Iris pigment epithelial cell (primary cell): Measurements from ENCODE around the gene TBX6.
A peak's percentile ranks its signal among the peaks of the same experiment; 100 is the strongest.
"Not testable (repeated sequence)": the region's sequence is repeated elsewhere in the genome, so short reads cannot be mapped to it uniquely, and the experiment has no call there.

Experiments used
- DNase-seq: peaks from one replicate; pipeline ENCODE4 v3.0.0-alpha.2; 2011; ENCODE audit warnings: low read depth

The TBX6 gene

GRCh38 chr16:30065943-30066760 is 25.6 kb downstream of the TBX6 start:
- DNase-seq: peak; percentile 84

DNA sequence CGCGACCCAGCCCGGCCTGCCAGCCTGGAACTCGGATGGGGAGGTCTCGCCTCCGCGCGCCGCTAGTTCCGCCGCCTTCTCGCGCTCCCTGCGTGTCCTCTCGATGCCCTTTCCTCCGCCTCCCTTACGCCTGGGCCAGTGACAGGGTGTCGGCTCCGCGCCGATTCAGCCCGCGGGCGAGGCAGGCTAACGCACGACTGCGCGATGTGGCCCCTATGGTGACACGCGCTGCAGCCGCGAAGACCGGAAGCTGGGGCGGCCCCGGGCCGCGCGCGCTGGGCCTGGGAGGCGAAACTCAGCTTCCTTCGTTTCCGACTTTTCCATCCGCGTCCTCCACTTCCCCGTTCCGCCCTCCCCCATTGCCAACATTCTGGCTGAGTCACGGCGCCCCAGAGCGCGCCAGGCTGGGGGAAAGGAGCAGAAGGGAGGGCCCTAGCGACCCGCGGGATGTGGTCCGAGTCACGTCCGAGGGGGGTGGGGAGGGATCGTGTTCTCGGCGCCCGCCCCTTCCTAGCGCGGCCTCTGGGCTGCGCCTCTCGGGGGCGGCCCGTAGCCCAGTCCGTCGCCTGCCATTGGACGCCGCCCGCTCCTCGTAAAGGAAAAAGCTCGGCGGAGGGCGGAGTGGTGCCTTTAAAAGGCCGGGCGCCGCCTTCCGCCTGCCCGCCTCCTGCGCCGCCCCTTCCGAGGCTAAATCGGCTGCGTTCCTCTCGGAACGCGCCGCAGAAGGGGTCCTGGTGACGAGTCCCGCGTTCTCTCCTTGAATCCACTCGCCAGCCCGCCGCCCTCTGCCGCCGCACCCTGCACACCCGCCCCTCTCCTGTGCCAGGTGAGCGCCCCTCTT is 26.4 kb downstream of the TBX6 start, which contains the start of gene ALDOA:
Gene ALDOA, plus strand, starts transcription at position 659 of the 841 bp plus-strand sequence. CDS start 1,138 bp downstream, outside the sequence.
- DNase-seq: peak; percentile 99

DNA sequence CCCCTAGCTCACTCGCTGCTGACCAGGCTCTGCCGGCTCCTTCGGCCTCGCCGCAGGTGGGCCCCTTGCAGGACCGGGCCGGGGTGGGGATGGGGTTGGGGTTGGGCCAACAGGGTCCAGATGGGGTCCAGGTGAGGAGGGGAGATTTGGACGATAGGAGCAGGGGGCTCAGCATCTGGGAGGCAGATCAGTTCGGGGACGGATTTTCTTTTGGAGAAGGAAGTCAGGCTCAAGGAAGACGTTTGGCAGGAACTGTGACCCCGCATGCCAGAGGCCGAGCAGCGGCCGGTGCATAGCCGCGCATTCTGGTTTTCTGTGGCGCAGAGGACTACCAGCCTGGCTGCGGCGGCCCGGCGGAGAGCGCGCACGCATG is 27.0 kb downstream of the TBX6 start:
- no peak for DNase-seq

DNA sequence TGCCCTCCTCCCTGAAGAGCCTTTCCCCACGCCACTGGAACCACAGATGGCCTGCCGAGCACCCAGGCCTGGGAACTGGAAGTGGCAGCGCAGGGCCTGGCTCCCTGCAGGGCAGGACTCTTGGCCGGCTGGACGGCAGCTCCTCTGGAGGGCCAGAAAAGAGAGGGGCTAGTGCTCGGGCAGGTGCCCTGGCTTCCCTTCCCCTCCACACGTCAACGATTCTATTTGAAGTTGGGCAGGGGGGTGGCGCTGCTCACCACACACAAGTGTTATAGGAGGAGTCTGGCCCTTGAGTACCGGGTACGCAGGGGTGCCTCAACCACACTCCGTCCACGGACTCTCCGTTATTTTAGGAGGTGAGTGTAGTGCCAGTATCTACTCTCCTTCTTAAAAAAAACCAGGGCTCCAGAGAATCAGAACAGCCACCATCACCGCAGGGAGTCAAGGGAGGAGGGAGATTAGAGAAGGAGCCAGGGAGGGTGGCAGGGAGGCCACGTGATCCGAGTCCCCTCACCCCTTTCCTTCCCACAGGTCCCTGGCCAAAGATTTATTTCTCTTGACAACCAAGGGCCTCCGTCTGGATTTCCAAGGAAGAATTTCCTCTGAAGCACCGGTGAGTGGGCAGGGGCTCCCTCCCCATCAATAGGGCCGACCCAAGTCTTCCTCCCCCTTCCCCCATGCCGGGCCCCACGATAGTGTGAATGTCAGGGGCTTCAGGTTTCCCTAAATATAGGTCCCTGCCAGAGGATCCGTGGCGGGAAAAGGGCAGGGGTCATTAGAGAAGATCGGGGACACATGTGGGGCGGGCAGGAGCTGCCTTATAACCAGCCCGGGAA is 27.6 kb downstream of the TBX6 start:
- no peak for DNase-seq

DNA sequence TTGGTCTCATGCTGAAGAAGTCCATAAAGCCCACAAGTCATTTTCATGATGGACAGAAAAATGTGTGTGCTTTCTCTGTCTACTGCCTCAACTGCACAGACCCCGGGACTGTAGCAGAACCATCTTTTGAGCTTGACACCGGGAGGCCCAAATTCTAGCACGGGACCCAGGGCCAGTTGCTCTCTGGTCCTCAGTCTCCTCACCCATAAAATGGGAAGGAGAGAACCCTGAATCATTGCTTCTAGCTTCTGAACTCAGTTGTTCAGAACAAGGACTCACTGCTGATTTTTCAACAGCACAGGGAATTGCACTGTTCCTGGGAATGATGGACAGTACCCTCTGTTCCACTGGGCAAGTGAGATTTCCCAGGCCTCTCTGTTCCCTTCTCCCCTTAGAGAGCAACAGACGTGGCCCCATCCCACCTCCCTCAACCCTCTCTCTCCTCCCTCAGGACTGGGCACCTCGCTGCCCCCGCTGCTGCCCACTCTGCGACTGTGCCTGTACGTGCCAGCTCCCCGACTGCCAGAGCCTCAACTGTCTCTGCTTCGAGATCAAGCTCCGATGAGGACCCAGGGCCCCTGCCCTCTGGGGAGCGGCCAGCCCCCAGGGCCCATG is 28.3 kb downstream of the TBX6 start:
- no peak for DNase-seq

DNA sequence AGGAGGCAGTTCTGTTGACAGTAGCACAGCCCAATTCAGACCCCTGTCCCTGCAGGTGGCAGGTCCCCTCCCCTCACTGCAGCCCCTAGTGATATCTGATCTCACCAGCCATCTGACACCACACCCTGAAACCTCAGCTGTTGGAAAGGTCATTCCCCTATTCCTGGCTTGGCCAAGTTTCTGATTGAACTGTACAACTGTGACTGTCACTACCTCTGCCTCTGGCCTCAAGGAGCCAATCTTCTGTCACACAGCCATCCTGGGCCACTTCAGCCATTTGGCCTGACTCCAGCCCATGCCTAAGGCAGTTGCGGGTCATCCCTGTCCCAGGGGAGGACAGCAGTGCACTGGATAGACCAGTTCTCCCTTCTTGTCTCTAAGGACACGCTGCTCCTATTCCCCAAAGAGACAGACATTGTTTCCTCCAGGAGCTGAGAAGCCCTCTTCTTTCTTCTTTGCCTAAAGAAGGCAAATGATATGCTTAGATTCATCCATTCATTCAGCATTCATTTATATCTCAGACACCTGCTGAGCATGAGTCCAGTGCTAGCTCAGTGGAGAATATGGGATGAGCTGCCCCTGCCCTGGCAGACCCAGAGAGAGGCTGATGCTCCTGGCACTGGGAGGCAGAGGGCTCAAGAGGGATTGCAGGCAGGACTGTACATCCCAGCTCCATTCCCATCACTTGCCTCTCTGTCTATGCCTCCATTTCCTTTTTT is 30.7 kb downstream of the TBX6 start:
- no peak for DNase-seq

DNA sequence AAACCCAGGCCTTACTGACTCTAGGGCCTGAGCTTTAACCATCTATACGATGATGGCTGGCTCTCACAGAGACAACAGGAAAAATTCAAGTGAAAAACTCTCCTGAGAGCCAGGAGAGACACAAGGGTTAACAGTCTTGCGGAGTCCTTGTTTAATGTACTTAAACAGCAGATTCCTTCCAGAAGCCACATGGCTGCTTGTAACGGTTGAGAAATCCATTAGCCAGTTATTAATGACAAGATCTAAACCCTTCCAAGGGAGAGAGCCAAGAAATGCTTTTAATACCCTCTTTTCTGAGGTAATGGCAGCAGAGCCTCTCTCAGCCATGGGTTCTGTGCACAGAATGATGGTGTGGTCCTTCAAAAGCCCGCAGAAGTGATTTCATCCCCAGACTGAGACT is 31.4 kb downstream of the TBX6 start:
- DNase-seq: no peak

- no peak for DNase-seq
Observed at GRCh38 chr16:30054959-30055553, 36.7 kb downstream of the TBX6 start.

DNA sequence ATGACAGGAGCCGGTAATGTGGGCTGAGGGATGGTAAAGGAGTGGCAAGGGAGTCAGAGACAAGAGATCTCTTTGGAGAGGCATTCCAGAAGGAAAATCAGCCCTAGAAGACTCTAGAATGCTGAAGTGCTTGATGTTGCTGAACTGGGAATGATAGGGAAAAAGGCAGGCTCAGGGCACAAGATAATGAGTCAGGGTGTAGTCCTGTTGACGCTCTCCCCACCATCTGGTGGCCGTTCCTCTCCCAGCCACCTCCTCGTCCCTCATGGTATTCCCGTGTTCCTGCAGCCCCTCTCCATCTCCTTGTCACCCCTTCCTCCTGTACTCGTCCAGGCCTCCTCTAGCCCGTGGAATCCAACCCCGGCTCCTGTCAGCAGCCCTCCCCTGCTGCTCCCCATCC is 37.3 kb downstream of the TBX6 start:
- DNase-seq: no peak

DNA sequence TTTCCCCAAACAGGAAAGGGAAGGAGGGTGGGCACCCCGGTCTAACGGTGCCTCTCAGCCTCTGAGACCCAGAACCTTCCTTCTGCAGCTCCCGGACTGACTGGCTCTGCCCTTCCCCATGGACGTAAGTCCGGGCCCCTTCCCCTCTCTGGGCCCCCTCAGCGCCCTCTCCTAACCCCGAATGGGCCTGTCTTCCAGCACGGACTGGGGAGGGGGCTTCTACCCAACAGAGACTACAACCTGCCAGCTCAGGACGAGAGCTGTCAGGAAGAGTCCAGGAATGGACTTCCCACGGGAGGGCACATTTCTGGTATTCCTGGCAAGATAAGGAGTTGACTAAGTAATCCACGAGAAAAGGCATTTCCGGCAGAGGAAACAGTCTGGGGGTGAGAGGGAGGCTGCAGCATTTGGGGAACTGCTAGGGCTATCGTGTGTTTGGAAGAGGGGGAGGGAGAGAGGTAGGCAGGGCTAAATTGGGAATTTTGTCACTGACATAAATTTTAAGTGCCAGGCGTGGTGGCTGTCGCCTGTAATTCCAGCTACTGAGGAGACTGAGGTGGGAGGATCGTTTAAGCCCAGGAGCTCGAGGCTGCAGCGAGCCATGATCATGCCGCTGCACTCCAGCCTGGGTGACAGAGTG is 38.2 kb downstream of the TBX6 start:
- peak; percentile 34 for DNase-seq

GRCh38 chr16:30052671-30053372 is 38.9 kb downstream of the TBX6 start:
- peak; percentile 90 for DNase-seq

- DNase-seq: peak; percentile 87
Observed at GRCh38 chr16:30051518-30051917, 40.2 kb downstream of the TBX6 start.

GRCh38 chr16:30049871-30050270 is 41.9 kb downstream of the TBX6 start:
- DNase-seq: no peak

- no peak for DNase-seq
Observed at GRCh38 chr16:30046588-30046987, 45.1 kb downstream of the TBX6 start.

- no peak for DNase-seq
Observed at GRCh38 chr16:30046178-30046577, 45.5 kb downstream of the TBX6 start.

GRCh38 chr16:30041841-30042240 is 49.9 kb downstream of the TBX6 start:
- DNase-seq: peak; percentile 41

DNA sequence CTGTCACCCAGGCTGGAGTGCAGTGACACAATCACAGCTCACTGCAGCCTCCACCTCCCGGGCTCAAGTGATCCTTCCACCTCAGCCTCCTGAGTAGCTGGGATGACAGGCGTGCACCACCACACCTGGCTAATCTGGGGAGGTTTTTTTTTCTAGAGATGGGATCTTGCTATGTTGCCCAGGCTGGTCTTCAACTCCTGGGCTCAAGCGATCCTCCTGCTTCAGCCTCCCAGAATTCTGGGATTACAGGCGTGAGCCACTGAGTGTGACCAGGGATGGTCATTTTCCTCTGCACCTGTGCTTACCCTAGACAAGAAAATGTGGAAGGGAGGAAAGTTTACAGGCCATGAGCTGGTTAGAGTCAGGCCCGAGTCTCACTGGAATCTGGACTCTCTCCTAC is 51.0 kb downstream of the TBX6 start:
- not testable (repeated sequence) for DNase-seq

GRCh38 chr16:30040221-30040620 is 51.5 kb downstream of the TBX6 start:
- no peak for DNase-seq
